Measurements from ENCODE around the gene MTR.

Gene MTR

DNA sequence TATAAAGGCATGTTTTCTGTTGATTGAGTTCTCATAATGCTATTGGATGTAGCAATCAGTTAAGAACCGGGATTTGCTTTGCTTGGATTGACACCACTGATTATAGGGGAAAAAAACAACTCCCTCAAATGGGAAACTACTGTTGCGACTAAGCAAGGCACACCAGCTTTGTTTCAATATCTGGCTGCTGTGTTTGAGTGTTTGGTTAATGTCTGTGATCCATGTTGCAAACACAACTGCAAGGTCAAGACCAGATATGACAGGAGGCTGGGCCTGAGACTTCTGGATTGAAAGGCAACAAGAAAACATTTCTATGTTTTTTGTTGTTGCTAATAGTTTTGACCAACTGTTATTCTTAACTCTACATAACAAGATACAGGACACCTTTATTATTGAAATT, 50.7 kb downstream of the MTR start:
- H3K9me3 ChIP-seq: no peaks in the 10 kb centered on the region
- peaks cover 15% of the 10 kb centered on the region for H3K36me3 ChIP-seq
- H3K27me3 ChIP-seq: no peaks in the 10 kb centered on the region
- H3K4me1 ChIP-seq (ENCODE audit: control insufficient read depth in 1 of 2, insufficient read depth in 1 of 2, low read depth in 1 of 2, low read length in 1 of 2): peaks cover 0 to 3% of the 10 kb centered on the region in 2 experiments
- no peak overlapping the region for H3K4me3 ChIP-seq (ENCODE audit: low read depth in 1 of 2, low read length in 1 of 2)
- TF ChIP-seq CTCF (IDR thresholded peaks at IDR 0.05): no peak
- no peak overlapping the region for H3K27ac ChIP-seq

- Histone ChIP-seq H3K4me1 (ENCODE audit: control insufficient read depth in 1 of 2, insufficient read depth in 1 of 2, low read depth in 1 of 2, low read length in 1 of 2) (peaks cover 0 to 3% of the 10 kb centered on the region in 2 experiments), H3K27me3 (no peaks in the 10 kb centered on the region), H3K27ac (no peak overlapping the region), H3K4me3 (ENCODE audit: low read depth in 1 of 2, low read length in 1 of 2) (no peak overlapping the region), H3K9me3 (no peaks in the 10 kb centered on the region), H3K36me3 (peaks cover 24% of the 10 kb centered on the region)
- no peak for TF ChIP-seq CTCF (IDR thresholded peaks at IDR 0.05)
Measured at GRCh38 chr1:236848274-236848923, 53.3 kb downstream of the MTR start.

GRCh38 chr1:236850077-236850979, 55.2 kb downstream of the MTR start:
- Histone ChIP-seq H3K4me1 (ENCODE audit: control insufficient read depth in 1 of 2, insufficient read depth in 1 of 2, low read depth in 1 of 2, low read length in 1 of 2) (peaks cover 0 to 3% of the 10 kb centered on the region in 2 experiments), H3K27ac (no peak overlapping the region), H3K4me3 (ENCODE audit: low read depth in 1 of 2, low read length in 1 of 2) (no peak overlapping the region), H3K27me3 (no peaks in the 10 kb centered on the region), H3K36me3 (peaks cover 24% of the 10 kb centered on the region), H3K9me3 (no peaks in the 10 kb centered on the region)
- no peak for TF ChIP-seq CTCF (IDR thresholded peaks at IDR 0.05)

DNA sequence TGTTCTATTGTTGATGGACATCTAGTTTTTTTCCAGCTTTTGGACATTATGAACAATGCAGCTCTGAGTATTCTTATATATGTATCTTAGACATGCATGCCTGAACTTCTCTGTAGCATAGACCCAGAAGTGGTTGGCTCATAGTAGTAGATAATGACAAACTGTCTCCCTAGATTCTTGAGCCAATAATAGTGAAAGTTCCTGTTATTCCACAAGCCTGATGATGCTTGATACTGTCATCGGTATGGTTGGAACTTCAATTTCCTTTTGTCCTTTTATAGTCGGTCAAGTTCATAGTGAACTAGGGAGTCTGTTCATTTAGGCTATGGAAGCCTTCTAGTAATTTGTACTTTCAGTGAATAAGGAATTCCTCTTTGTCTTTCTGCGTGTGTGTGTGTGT, 56.8 kb downstream of the MTR start:
- peaks cover 24% of the 10 kb centered on the region for H3K36me3 ChIP-seq
- H3K9me3 ChIP-seq: no peaks in the 10 kb centered on the region
- H3K4me3 ChIP-seq (ENCODE audit: low read depth in 1 of 2, low read length in 1 of 2): no peak overlapping the region
- no peaks in the 10 kb centered on the region for H3K27me3 ChIP-seq
- TF ChIP-seq CTCF (IDR thresholded peaks at IDR 0.05): no peak
- H3K27ac ChIP-seq: no peak overlapping the region
- peaks cover 0 to 3% of the 10 kb centered on the region in 2 experiments for H3K4me1 ChIP-seq (ENCODE audit: control insufficient read depth in 1 of 2, insufficient read depth in 1 of 2, low read depth in 1 of 2, low read length in 1 of 2)

DNA sequence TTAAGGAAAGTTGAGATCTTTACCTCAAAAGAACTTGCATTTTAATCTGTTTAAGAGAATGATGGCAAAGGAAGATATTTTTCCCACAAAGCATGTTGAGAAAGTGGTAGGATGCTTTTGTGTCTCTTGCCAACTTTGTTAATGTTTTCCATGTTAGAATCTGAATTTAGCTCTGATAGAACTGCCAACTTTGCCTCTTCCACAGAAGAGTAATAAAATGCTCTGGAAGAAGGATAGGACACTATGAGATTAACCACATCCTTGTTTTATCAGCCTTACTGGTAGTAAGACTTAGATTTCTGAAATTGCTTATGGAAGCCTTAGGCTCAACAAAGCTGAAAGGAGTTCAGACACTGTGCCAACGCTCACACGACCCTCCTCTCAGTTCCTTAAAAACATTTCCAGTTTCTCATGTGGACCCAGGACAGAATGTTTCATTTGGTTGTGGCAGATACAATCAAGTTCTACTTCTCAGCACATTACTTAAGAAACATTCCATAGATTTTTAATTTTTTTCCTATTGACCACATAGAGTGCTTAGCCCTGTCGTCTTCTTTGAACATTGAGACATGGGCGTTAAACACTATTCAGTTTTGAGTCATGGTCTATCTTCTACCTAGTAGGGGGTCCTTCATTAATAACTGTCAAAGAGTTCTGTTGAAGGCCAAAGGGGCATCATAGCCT, 59.0 kb downstream of the MTR start:
- H3K27me3 ChIP-seq: no peaks in the 10 kb centered on the region
- no peaks in the 10 kb centered on the region for H3K9me3 ChIP-seq
- peaks cover 16% of the 10 kb centered on the region for H3K36me3 ChIP-seq
- H3K4me1 ChIP-seq (ENCODE audit: control insufficient read depth in 1 of 2, insufficient read depth in 1 of 2, low read depth in 1 of 2, low read length in 1 of 2): no peaks in the 10 kb centered on the region
- no peak overlapping the region for H3K27ac ChIP-seq
- no peak overlapping the region for H3K4me3 ChIP-seq (ENCODE audit: low read depth in 1 of 2, low read length in 1 of 2)
- TF ChIP-seq CTCF (IDR thresholded peaks at IDR 0.05): no peak

Measured in neutrophil (primary cell).